ENCODE results near the gene SLC12A7.

SLC12A7 gene

DNA sequence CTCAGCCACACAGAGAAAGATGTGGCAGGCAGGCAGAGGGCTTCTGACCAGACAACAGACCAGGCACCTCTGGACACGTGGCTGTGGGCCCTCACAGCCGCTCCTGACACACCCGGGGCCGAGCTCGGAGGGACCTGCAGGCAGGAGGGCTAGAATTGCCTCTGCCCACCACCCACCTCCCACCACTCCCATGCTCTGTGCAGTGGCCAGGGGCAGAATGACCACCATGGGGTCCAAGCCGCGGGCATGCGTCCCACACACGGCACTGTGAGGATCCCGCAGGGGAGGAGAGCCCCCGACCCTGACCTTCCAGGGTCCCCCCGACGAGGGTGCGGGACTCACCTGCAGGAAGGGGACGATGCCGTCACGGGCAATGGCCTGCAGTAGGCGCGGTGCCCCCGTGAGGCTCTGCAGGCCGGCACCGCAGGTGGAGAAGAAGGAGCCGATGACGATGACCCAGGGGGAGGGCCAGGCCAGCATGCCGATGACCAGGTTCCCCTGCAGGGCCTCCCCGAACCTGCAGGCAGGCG, 34.3 kb downstream of the SLC12A7 start:
- no peak for DNase-seq (ENCODE audit: low read depth)

DNA sequence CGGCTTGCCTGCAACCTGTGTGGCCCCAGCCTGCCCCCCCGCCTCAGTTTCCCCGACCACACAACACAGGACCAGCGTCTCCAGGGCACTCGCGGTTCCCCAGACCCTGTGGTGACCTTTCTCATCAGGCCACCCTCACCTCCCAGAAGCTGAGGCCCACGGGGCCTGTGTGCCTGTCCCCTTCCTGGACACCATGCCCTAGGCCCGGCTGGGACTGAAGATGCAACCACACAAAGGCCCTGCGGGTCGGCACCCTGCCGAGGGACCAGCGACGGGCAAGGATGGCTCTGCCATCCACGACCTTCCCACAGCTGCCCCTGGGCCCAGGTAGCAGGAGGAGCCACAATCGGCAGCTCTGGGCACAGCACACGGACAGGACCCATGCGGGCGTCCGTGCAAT, 34.8 kb downstream of the SLC12A7 start:
- no peak for DNase-seq (ENCODE audit: low read depth)

GRCh38 chr5:1076406-1076805, 35.5 kb downstream of the SLC12A7 start:
- no peak for DNase-seq (ENCODE audit: low read depth)

- no peak for DNase-seq (ENCODE audit: low read depth)
These were observed 35.9 kb downstream of the SLC12A7 start for GRCh38 chr5:1075931-1076330.

DNA sequence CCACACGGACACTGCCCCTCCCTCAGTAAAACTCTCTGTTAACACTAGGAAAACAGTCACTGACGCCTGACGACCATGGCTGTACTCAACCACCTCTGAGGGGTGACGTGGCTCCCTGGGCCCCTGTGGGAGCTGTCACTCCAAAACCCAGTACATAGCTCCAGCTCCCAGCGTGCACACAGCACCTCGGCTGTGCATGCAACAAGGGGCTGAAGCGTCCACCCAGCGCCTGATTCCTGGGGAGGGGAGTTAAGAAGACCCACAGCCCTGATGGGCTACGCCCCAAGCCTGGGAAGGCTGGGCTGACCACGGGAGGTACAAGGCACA, 36.3 kb downstream of the SLC12A7 start:
- no peak for DNase-seq (ENCODE audit: low read depth)

- no peak for DNase-seq (ENCODE audit: low read depth)
These were observed 36.9 kb downstream of the SLC12A7 start for GRCh38 chr5:1074816-1075554.

DNA sequence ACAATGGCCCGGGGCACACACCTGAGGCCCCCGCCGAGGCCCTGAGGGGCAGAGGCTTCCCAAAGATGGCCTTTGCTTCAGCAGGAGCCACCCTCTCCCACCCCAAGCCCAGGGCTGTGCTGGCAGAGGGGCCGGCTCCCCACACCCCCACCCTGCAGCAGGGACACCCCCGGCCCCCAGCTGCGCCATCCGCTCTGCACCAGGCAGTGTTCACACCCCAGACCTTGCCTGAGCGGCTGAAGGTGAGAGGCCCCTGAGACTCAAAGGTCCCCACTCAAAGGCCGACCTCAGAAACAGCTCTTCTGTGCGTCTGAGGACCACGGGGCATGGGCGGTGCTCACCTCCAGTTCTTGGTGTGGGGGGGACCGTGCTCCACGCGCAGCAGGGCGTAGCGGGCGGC, 37.6 kb downstream of the SLC12A7 start:
- no peak for DNase-seq (ENCODE audit: low read depth)

DNA sequence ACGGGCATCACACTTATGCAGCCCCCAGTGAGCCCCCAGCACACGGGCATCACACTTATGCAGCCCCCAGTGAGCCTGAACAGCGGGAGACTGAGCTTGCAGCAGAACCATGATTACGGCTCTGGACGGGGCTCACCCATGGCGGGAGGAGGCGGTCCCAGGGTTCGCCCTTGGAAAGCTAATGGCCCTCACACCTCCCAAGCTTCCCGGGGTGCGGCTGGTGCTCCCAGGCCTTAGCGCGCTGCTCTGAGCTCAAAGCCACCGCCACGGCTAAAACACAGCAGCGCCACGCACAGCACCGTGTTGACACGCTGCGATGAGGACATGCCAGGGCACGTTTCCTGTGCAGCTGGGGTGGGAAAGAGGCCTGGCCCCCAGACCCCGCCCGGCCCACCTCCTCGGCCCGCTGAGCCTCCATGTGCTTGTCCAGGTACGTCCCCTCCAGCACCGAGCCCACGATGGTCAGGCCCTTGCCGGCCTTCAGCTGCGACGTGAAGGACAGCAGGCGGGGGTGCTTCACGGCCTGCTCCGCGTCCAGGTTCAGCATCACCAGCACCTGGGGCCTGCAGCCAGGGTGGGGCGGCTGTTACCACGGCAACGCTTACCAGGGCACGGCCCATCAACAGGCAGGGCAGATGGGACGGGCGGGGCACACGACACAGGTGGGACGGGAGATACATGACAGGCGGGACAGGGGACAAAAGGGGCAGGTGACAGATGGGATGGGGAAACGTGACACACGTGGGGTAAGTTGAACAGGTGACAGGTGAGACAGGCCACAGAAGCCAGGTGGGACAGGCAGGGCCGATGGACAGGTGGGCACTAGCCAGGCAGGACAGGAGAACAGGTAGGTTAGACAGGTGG, 38.4 kb downstream of the SLC12A7 start:
- no peak for DNase-seq (ENCODE audit: low read depth)

DNA sequence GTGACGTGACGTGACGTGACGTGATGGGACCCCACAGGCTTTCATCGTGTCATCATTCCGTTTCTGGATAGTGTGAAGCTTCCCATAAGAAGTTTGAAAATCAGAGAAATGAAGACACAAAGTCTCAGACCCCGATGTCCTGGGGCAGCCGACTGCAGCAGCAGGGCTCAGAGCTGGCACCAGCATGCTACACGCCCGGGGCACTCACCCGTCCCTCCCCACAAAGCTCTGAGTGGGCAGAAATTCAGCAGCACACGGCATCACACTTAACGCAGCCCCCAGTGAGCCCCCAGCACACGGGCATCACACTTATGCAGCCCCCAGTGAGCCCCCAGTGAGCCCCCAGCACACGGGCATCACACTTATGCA, 42.2 kb downstream of the SLC12A7 start:
- DNase-seq (ENCODE audit: low read depth) = no peak

- no peak for DNase-seq (ENCODE audit: low read depth)
These were observed 42.8 kb downstream of the SLC12A7 start for GRCh38 chr5:1068895-1069719.

GRCh38 chr5:1068204-1068894, 43.5 kb downstream of the SLC12A7 start:
- DNase-seq (ENCODE audit: low read depth) = no peak

- DNase-seq (ENCODE audit: low read depth) = no peak
These were observed 44.4 kb downstream of the SLC12A7 start for GRCh38 chr5:1067141-1068121.

- no peak for DNase-seq (ENCODE audit: low read depth)
These were observed 45.2 kb downstream of the SLC12A7 start for GRCh38 chr5:1066676-1067075.

DNA sequence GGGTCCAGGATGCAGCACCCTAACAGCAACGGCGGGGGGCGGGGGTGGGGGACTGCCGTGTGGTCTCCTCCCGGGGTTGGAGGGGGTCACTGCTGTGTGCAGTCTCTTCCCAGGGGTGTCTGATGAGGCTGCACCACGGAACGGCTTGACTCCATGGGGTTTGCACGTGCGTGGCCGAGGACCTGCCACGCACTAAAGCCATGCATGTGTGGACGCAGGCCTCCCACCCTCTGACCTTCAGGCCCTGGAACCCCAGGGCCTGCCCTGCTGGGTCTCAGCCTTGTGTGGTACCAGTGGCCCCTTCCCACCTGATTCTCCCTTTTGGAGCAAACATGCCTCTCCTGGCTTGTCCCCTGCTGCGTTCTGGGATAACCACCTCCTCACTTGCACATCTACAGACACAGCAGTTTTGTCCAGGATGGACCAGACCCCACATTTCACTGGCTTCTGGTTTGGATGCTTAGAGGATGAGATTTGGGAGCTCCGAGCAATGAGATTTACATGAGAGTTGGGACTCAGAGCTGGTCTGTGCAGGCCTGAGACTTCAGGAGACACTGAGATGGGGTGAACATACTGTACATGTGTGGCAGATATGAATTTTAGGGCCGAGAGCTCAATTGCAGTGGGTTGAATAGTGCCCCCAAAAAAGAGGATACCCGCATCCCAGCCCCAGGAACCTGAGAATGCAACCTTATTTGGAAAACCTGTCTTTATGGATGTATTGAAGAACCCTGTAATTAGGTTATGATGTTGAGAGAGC, 45.8 kb downstream of the SLC12A7 start:
- no peak for DNase-seq (ENCODE audit: low read depth)

DNA sequence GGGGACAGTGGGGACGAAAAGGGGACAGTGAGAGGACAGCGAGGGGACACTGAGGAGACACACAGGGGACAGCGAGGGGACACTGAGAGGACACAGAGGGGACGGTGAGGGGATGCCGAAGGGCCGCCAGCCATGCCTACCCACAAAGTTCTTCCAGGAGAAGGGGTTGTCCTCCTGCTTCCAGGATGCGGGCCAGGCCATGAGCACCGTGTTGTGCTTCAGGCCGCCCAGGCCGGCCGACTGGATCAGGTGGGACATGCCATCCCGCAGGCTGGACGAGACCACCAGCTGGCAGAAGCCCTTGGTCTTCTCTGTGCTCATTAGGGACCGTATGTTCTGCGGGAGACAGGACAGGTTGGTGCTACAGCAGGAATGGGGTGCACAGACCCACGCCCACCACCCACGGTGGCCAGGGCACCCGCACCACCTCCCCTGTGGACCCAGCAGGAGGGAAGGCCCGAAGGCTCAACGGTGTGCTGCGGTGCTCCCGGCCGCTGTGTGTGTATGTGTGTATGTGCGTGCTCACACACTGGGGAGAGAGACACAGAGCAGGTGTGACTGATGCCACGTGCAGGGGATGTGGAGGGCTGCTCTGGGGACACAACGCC, 46.6 kb downstream of the SLC12A7 start:
- DNase-seq (ENCODE audit: low read depth) = no peak

DNA sequence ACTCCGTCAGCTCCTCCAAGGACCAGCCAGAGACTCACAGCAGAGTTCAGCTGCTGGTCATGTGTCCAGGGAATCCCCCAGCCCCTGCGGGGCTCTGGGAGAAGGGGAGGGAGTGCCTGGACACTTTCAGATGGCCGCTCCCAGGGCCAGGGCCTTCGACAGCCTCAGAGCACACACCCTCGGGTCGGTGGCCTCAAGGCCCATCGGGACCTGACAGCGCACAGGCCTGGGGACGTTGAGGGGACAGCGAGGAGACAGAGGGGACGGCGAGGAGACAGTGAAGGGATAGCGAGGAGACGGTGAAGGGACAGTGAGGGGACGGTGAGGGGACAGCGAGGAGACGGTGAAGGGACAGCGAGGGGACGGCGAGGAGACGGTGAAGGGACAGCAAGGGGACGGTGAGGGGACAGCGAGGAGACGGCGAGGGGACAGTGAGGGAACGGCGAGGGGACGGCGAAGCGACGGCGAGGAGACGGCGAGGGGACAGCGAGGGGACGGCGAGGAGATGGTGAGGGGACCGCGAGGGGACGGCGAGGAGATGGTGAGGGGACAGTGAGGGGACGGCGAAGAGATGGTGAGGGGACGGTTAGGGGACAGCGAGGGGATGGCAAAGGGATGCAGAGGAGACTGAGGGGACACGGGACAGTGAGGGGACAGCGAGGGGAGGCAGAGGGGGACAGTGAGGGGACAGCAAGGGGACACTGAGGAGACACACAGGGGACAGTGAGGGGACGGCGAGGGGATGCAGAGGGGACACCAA, 47.3 kb downstream of the SLC12A7 start:
- DNase-seq (ENCODE audit: low read depth) = no peak

GRCh38 chr5:1063661-1064382, 48.0 kb downstream of the SLC12A7 start:
- no peak for DNase-seq (ENCODE audit: low read depth)
